K562 (cell line): ENCODE measurements around the gene FIG4. TPM values are rescaled to one million over a fixed set of nuclear protein-coding genes. Genes with fewer than 3 reads are reported as not detected.

Source experiments
- AFF4 ChIP-seq: sonication (generic); formaldehyde crosslinking; IDR thresholded peaks from 2 replicates; pipeline ENCODE4 v1.8.0; 2023; ENCODE audit warnings: mild to moderate bottlenecking, missing genetic modification reagents
- ARID1B ChIP-seq: fragments of 450-650 bp; IDR thresholded peaks from 2 replicates; pipeline ENCODE4 v1.6.1; 2016; ENCODE audit warnings: antibody characterized with exemption, mild to moderate bottlenecking, inconsistent platforms
- BRCA1 ChIP-seq, 2 experiments: fragments of 450-650 bp in 1 of 2; sonication (generic) in 1 of 2; formaldehyde crosslinking in 1 of 2; IDR thresholded peaks; 2 replicates each; pipeline versions ENCODE4 v1.5.0 to v1.6.1; 2017 to 2020; ENCODE audit warnings: mild to moderate bottlenecking in 1 of 2, missing genetic modification reagents in 1 of 2
- CREB3L1 ChIP-seq: fragments of 450-650 bp; IDR thresholded peaks from 2 replicates; pipeline ENCODE4 v1.6.1; 2014; ENCODE audit warnings: low read depth, mild to moderate bottlenecking, moderate library complexity, borderline replicate concordance
- E2F5 ChIP-seq: sonication (generic); formaldehyde crosslinking; IDR thresholded peaks from 2 replicates; pipeline ENCODE4 v1.8.0; 2022; ENCODE audit warnings: mild to moderate bottlenecking, missing genetic modification reagents
- FOXP4 ChIP-seq: sonication (generic); formaldehyde crosslinking; IDR thresholded peaks from 2 replicates; pipeline ENCODE4 v1.8.0; 2022; ENCODE audit warnings: mild to moderate bottlenecking, missing genetic modification reagents, borderline replicate concordance
- GATAD2B ChIP-seq: fragments of 450-650 bp; IDR thresholded peaks from 2 replicates; pipeline ENCODE4 v1.6.1; 2017; ENCODE audit warnings: mild to moderate bottlenecking, borderline replicate concordance
- RB1 ChIP-seq: fragments of 450-650 bp; IDR thresholded peaks from 2 replicates; pipeline ENCODE4 v1.6.1; 2017; ENCODE audit warnings: low read depth, mild to moderate bottlenecking
- RFX7 ChIP-seq: fragments of 250-450 bp; sonication (Bioruptor Pico); IDR thresholded peaks from 2 replicates; pipeline ENCODE4 v1.5.1; 2021; ENCODE audit warnings: mild to moderate bottlenecking
- SMAD4 ChIP-seq: fragments of 250-450 bp; sonication (Bioruptor Pico); conservative IDR thresholded peaks from 2 replicates; pipeline ENCODE4 v1.8.0; 2021; ENCODE audit warnings: inconsistent platforms, mild to moderate bottlenecking, moderate library complexity
- TBP ChIP-seq: optimal IDR thresholded peaks from 2 replicates; pipeline ENCODE3; 2011; ENCODE audit warnings: low read depth, low read length, improper control_type of control experiment
- TFAP4 ChIP-seq: sonication (generic); formaldehyde crosslinking; IDR thresholded peaks from 2 replicates; pipeline ENCODE4 v1.8.0; 2022; ENCODE audit warnings: missing genetic modification reagents, mild to moderate bottlenecking, moderate library complexity, borderline replicate concordance
- USF2 ChIP-seq: sonication (generic); formaldehyde crosslinking; IDR thresholded peaks from 2 replicates; pipeline ENCODE4 v1.5.0; 2020; ENCODE audit warnings: missing genetic modification reagents
- XRCC3 ChIP-seq: fragments of 450-650 bp; IDR thresholded peaks from 2 replicates; pipeline ENCODE4 v1.6.1; 2017; ENCODE audit warnings: mild to moderate bottlenecking, moderate library complexity
- polyA plus RNA-seq, 8 experiments: library from polyadenylated mRNA; depleted of rRNA in 4 of 8; stranded (reverse) in 5 of 8; unstranded in 3 of 8; fragments of >200 nt; fragmentation: Nextera tagmentation in 2 of 8; fragmentation: Illumina TruSeq in 1 of 8; extraction: Ambion mirVana in 2 of 8; extraction: Trizol in 1 of 8; gene quantifications; 2 replicates each; pipeline versions ENCODE4 v1.2.1 to v1.2.3, GENCODE V29; 2011 to 2014; ENCODE audit warnings: inconsistent platforms in 1 of 8, missing spikeins in 1 of 8
- total RNA-seq, 7 experiments: library from RNA; depleted of rRNA in 6 of 7; stranded (reverse); fragments of >200 nt in 6 of 7; fragmentation: Illumina TruSeq in 2 of 7; extraction: Trizol in 2 of 7; gene quantifications; 2 replicates each; pipeline versions ENCODE4 v1.2.1 to v1.2.3, GENCODE V29; 2011 to 2021; ENCODE audit warnings: low replicate concordance in 1 of 7
- TF ChIP-seq, protein P1 (sequence below): fragments of 450-650 bp; formaldehyde crosslinking; IDR thresholded peaks from 2 replicates; pipeline ENCODE4 v1.4.0; 2020; ENCODE audit warnings: mild to moderate bottlenecking, mixed read lengths

The FIG4 gene
- total and polyA plus RNA-seq, 9 of the 15 experiments (the other 6 are each of a cell fraction or from before 2014, with no cell fraction given): 1.5 to 6.8 (median 4.3) TPM

DNA sequence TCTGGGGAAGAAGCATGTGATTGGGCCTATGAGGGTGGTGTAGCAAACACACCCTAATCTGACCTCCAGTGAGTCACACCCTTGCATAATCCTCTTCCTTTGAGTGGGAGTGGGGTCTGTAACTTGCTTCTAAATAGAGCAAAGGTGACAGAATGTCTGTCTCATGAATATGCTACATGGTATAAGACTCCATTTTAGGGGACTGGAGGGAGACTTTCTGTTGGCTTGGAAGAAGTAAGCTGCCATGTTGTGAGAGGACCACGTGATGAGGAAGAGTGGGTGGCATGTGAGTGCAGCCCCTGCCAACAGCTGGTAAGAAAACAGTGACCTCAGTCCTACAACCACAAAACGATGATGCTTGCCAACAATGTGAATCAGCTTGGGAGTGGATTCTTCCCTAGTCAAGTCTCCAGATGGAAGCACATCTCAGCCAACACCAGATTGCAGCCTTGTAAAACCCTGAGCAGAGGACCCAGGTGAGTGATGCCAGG lies 3.8 kb upstream of the FIG4 start (continued):
- TF ChIP-seq XRCC3 (no peak), TFAP4 (CRISPR knock-in tag) (no peak), GATAD2B (no peak), USF2 (CRISPR knock-in tag) (peak; percentile 26; the same call in 1 of the 2 replicates), CREB3L1 (no peak), E2F5 (CRISPR knock-in tag) (no peak), ARID1B (peak; percentile 40), AFF4 (CRISPR knock-in tag) (no peak), TBP (no peak), RB1 (no peak), FOXP4 (no peak), BRCA1 (IDR thresholded peaks at IDR 0.05) (no peak), BRCA1 (CRISPR knock-in tag; IDR thresholded peaks at IDR 0.05) (no peak), RFX7 (CRISPR knock-in tag) (no peak), SMAD4 (CRISPR knock-in tag) (peak; percentile 71)
- TF ChIP-seq, protein P1, sequence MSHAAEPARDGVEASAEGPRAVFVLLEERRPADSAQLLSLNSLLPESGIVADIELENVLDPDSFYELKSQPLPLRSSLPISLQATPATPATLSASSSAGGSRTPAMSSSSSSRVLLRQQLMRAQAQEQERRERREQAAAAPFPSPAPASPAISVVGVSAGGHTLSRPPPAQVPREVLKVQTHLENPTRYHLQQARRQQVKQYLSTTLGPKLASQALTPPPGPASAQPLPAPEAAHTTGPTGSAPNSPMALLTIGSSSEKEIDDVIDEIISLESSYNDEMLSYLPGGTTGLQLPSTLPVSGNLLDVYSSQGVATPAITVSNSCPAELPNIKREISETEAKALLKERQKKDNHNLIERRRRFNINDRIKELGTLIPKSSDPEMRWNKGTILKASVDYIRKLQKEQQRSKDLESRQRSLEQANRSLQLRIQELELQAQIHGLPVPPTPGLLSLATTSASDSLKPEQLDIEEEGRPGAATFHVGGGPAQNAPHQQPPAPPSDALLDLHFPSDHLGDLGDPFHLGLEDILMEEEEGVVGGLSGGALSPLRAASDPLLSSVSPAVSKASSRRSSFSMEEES (CRISPR knock-in tag): peak; percentile 8; the same call in 1 of the 2 replicates
